GM12878 (cell line): ENCODE data around the gene MYO10.

Experiments used
- BRCA1 ChIP-seq: IDR thresholded peaks from 2 replicates; pipeline ENCODE4 v1.6.1; 2011; ENCODE audit warnings: low read depth, low read length, improper control_type of control experiment
- CEBPB ChIP-seq, 2 experiments: fragments of 150-350 bp in 1 of 2; IDR thresholded peaks; 2 replicates each; pipeline ENCODE4 v1.6.1; 2012 to 2014; ENCODE audit warnings: low read depth in 2 of 2, low read length in 2 of 2, borderline replicate concordance in 1 of 2, inconsistent platforms in 1 of 2
- CTCF ChIP-seq, 3 experiments: IDR thresholded peaks in 2 of 3; conservative IDR thresholded peaks in 1 of 3; 2 replicates each; pipeline ENCODE4 v1.5.1; 2011; ENCODE audit warnings: low read depth in 3 of 3, low read length in 3 of 3, mild to moderate bottlenecking in 3 of 3, control low read depth in 2 of 3, moderate library complexity in 2 of 3, inconsistent platforms in 1 of 3, mixed read lengths in 1 of 3; ENCODE audit not compliant: control insufficient read depth in 2 of 3, insufficient read depth in 1 of 3; ENCODE audit errors: extremely low read depth in 1 of 3
- EZH2 ChIP-seq: IDR thresholded peaks from 2 replicates; pipeline ENCODE4 v1.6.1; 2012; ENCODE audit warnings: low read depth, mild to moderate bottlenecking, control low read depth, inconsistent platforms, low read length, borderline replicate concordance; ENCODE audit not compliant: control insufficient read depth
- KAT2A ChIP-seq: conservative IDR thresholded peaks from 2 replicates; pipeline ENCODE4 v1.6.1; 2011; ENCODE audit warnings: low read depth, low read length; ENCODE audit not compliant: control insufficient read depth
- NKRF ChIP-seq: fragments of 450-650 bp; conservative IDR thresholded peaks from 2 replicates; pipeline ENCODE4 v1.6.1; 2017; ENCODE audit warnings: mild to moderate bottlenecking, moderate library complexity
- POLR2A ChIP-seq: IDR thresholded peaks from 2 replicates; pipeline ENCODE4 v1.6.1; 2011; ENCODE audit warnings: low read depth, mild to moderate bottlenecking, low read length
- POLR2AphosphoS5 ChIP-seq: IDR thresholded peaks from 2 replicates; pipeline ENCODE4 v1.6.1; 2011; ENCODE audit warnings: mild to moderate bottlenecking, low read length, inconsistent platforms
- RFX5 ChIP-seq: IDR thresholded peaks from 2 replicates; pipeline ENCODE4 v1.6.1; 2011; ENCODE audit warnings: low read depth, low read length, improper control_type of control experiment
- STAT3 ChIP-seq: IDR thresholded peaks from 2 replicates; pipeline ENCODE4 v1.6.1; 2011; ENCODE audit warnings: low read depth, low read length, improper control_type of control experiment
- ZNF274 ChIP-seq: IDR thresholded peaks from one replicate; pipeline ENCODE4 v1.8.0; 2011; ENCODE audit not compliant: insufficient read length, insufficient read depth

- no peak for TF ChIP-seq KAT2A
- no peak for TF ChIP-seq CTCF (IDR thresholded peaks at IDR 0.05 in 2 of 3, conservative IDR thresholded peaks at IDR 0.05 in 1 of 3; ENCODE audit: control insufficient read depth in 2 of 3, extremely low read depth in 1 of 3, insufficient read depth in 1 of 3, low read depth in 3 of 3, low read length in 3 of 3)
- no peak for TF ChIP-seq POLR2AphosphoS5
- TF ChIP-seq STAT3 = no peak
- TF ChIP-seq BRCA1 = no peak
- no peak for TF ChIP-seq POLR2A
- no peak for TF ChIP-seq EZH2
- TF ChIP-seq NKRF = no peak
- no peak for TF ChIP-seq CEBPB (IDR thresholded peaks at IDR 0.05; ENCODE audit: borderline replicate concordance in 1 of 2, low read depth in 2 of 2, low read length in 2 of 2)
- no peak for TF ChIP-seq ZNF274
- TF ChIP-seq RFX5 = no peak
These were observed 56.9 kb downstream of the MYO10 start for GRCh38 chr5:16879191-16879590.
